T follicular helper cell (primary cell): ENCODE measurements around the gene AFAP1L2.
"Not testable (repeated sequence)": the region's sequence is repeated elsewhere in the genome, so short reads cannot be mapped to it uniquely, and the experiment has no call there.

Experiments
- DNase-seq: peaks from one replicate; pipeline ENCODE4 v3.0.0-alpha.2; 2020; ENCODE audit warnings: low read depth

The AFAP1L2 gene

DNA sequence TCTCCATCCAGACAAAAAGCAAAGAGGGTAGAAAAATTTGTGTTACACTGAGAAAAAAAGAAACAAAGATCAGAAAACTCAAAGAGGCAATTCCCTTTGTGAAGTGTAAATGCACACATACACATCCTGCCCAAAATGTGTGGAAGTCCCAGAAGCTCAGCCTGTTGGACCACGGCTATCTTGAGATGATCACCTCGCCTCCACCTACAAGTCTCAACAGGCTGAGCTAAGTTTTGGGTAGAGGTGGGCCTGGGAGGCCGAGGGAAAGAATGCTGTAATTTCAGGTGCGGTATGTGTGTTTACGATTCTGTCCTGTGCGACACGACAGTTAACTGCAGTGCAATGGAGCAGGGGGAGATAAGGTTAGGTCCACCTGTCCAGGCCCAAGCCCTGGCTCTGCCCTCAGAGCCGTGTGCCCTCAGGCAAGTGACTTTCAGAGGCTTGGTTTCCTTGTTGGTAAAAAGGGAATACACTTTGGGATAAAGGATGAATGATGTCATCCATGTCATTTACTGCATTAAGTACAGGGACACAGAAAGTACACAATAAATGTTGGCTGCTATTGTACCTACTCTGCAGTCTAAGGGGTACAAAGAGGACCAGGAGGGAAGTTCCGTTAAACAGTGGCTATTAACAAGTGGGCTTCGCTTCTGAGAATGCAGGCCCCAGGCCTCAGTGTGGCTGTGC, 67.3 kb downstream of the AFAP1L2 start:
- no peak for DNase-seq

GRCh38 chr10:114335614-114336013, 68.7 kb downstream of the AFAP1L2 start:
- DNase-seq, result no peak

GRCh38 chr10:114334301-114334700, 70.0 kb downstream of the AFAP1L2 start:
- DNase-seq, result no peak

DNA sequence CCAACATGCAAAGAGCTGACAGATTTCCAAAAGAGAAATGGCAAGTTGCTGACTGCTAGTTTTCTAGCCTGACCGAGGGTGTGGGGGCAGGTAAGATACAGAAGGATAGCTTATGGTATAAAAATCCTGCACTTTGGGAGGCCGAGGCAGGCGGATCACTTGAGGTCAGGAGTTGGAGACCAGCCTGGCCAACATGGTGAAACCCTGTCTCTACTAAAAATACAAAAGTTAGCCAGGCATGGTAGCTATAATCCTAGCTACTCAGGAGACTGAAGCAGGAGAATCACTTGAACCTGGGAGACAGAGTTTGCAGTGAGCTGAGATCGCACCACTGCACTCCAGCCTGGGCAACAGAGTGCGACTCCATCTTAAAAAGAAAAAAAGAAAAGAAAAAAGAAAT, 70.9 kb downstream of the AFAP1L2 start:
- not testable (repeated sequence) for DNase-seq

GRCh38 chr10:114332301-114333192, 71.8 kb downstream of the AFAP1L2 start:
- DNase-seq, result no peak

DNA sequence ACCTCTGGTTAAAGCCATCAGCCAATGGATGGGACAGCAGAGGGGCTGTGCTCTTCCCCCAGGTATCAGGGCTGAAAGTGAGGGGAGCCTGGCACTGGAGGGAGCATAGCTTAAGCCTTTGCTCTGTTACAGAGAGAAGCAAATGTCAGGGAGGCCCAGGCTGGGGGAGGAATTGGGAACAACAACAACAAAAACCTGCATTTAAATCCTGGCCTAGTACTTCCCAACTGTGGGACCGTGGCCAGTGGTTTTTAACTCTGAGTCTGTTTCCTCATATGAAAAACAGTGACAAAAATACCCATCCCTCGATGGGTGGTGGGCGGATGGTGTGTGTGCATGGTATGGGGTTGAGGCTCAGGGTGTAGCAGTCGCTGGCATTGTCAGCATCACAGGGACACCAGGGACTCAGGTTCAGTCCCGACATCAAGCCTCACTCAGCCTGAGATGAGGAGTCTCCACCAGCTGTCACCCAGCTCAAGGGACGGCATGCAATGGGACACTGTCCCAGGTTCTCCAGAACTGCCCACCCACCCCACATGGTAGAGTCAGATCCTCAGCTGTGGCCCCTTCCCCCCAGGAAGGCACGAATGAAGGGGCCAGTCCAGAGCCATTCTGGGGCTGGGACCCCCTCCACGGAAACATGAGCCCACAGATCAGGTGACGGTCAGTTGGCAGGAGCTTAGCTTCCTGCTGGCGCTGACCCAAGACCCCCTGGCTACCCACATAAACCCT, 74.5 kb downstream of the AFAP1L2 start:
- DNase-seq, result no peak

- no peak for DNase-seq
Measured at GRCh38 chr10:114328874-114329273, 75.4 kb downstream of the AFAP1L2 start.

GRCh38 chr10:114328441-114328812, 75.9 kb downstream of the AFAP1L2 start:
- no peak for DNase-seq

GRCh38 chr10:114327537-114328440, 76.5 kb downstream of the AFAP1L2 start:
- DNase-seq, result no peak

DNA sequence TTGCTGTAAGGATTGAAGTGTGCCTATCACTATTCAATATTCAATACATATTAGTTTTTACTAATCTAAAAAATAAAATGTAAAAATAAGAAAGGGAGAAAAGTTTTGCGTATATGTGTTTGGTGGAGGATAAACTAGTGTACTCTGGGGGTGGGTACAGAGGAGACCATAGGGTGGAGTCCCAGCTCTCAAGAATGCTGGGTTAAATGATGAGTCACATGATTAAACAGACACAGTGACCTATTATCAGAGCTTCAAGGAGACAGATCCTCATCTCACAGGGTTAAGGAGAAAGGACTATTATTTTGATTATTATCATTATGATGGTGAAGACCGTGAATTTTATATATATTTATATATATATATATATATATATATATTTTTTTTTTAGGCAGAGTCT, 77.5 kb downstream of the AFAP1L2 start:
- no peak for DNase-seq

DNA sequence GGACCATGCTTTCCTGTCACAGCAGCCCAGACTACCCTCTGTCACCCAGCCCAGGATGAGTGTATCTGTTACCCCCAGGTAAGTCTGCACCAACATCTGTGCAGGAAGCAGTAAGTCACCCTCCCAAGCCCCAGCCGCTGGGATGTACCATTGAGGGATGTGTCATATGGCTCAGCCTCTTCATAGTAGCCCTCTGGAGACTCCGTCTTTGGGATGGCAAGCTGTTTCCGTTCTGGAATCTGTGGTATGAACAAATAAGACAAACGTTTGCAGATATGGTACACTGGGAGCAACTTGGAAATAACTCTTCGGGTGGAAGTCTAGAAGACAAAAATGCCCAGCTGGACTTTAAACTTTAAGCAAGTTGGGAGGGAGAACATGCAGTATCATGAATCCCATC, 81.3 kb downstream of the AFAP1L2 start:
- no peak for DNase-seq

- DNase-seq, result no peak
Measured at GRCh38 chr10:114322344-114322743, 82.0 kb downstream of the AFAP1L2 start.

- DNase-seq, result no peak
Measured at GRCh38 chr10:114320249-114321116, 83.8 kb downstream of the AFAP1L2 start.

- DNase-seq, result no peak
Measured at GRCh38 chr10:114319406-114320248, 84.7 kb downstream of the AFAP1L2 start.

DNA sequence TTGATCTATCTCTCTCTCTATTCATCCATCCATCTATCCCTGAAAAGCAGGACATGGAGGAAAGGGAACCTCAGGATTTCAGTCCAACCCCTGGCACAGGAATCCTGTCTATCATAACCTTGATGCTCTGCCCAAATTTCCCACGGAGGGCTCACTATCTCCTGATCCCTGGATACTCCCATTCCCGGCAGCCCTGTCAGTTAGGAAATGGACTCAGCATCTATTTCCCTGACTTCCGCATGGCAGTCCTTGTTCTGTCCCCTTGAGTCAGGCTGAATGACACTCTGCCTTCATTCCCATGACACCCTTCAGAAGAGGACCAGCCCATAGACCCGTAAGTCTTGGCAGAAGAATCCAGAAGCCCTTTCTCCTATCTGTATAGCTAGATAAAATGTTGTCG, 87.6 kb downstream of the AFAP1L2 start:
- DNase-seq, result no peak

DNA sequence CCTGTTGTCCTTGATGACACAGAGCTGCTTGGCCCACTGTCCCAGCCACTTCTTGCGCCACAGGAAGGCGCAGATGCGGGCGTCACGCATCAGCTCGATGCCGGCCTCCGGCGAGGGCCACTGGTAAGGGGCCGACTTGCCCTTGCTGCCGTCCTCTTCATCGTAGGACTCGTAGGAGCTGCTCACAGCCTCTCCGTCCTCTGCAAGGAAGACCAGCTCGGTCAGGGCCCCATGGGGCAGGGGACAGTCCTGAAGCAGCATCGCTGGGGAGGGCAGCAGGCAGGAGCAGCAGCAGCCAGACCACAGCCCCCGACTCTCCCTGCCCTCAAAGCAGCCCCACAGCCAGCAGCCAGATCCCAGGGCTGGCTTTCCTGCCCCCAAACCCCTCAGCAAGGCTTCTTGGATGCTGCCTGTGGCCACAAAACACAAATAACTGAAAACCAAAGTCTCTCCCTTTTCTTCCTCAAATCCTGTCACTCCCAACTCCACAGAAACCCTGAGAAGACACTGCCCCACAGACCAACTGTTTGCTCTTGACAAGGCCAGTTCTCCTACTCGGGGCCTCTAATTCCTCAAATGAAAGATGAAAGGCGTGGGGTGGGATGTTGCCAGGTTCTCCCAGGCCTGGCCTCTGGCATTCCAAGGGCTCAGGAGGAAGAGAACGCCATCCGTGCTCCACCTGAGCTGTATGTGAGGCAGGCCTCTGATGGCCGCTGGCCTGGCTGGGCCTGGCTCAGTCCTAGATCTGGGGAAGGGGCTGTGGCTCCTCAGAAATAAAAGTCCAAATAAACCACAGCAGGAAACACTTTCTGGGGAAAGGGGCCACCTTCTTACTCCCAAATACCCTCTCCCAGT, 88.5 kb downstream of the AFAP1L2 start:
- no peak for DNase-seq

DNA sequence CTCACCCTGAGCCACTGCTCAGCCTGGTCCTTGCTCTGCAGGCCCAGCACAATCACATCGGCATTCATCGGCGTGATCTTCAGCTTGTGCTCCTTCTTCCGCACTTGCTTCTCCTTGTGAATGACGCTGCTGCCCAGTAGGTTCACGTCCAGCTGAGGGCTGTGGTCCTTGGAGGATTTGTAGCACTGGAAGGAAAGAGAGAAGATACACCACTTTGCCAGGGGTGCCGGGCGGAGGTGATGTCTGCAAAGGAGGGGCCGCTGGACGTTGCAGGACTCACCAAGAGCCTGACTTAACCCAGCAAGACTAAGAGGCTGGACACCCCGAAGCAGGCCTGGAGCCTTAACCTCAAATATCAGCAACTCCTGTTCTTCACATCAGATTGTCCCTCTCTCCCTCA, 90.4 kb downstream of the AFAP1L2 start:
- DNase-seq, result no peak

DNA sequence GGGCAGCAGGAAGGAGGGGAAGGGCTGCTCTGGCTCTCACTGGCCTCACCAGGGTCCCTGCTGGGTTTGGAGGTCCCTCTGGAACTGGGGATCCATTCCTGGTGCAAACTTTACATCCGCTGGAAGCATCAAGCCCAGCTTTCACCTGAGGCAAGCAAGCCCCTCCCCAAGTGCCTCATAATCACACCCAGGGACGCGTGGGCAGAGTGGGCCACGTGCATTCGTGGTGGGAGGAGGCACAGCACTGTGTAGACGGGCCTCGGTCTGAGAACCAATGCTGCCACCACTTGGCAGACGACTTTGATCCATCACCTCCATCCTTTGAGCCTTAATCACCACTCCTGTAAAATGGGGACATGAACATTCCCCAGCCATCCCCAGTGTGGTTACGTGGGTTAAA, 91.2 kb downstream of the AFAP1L2 start:
- DNase-seq, result no peak
